ENCODE results near the gene DHRS3. TPM values are rescaled to one million over a fixed set of nuclear protein-coding genes. Genes with fewer than 3 reads are reported as not detected.

The DHRS3 gene
- total RNA-seq, 1 experiment from 2014 or later = 54.5 TPM

GRCh38 chr1:12602659-12603024 lies 15.4 kb downstream of the DHRS3 start:
- peaks cover 5% of the 10 kb centered on the region in 2 experiments; a peak in 3 of 5 replicates for H3K9me3 Mint-ChIP-seq
- Histone ChIP-seq H3T11ph (ENCODE audit: low read length) (no peak overlapping the region), H3K27ac (ENCODE audit: insufficient read length, low read depth, low read length) (no peak overlapping the region), H2BK12ac (ENCODE audit: insufficient read length, low read depth, low read length) (no peak overlapping the region), H2BK15ac (ENCODE audit: low read depth, low read length) (no peak overlapping the region), H3K4me2 (ENCODE audit: insufficient read depth, insufficient read length, low read length) (no peak overlapping the region), H2AFZ (ENCODE audit: low read length) (no peak overlapping the region), H3K23ac (ENCODE audit: insufficient read length, low read depth, low read length) (no peak overlapping the region), H2BK20ac (ENCODE audit: low read depth, low read length, poor library complexity, severe bottlenecking) (no peak overlapping the region), H3K79me2 (ENCODE audit: insufficient read depth, low read length) (no peaks in the 10 kb centered on the region), H3K27me3 (ENCODE audit: insufficient read depth, low read length) (no peaks in the 10 kb centered on the region), H4K20me1 (ENCODE audit: control insufficient read depth, insufficient read depth, insufficient read length) (no peaks in the 10 kb centered on the region), H4K5ac (ENCODE audit: insufficient read length, low read depth, low read length) (no peak overlapping the region), H3K79me1 (ENCODE audit: insufficient read depth, low read depth, low read length, poor library complexity, severe bottlenecking) (no peaks in the 10 kb centered on the region), H2AK5ac (ENCODE audit: insufficient read length, low read length) (no peak overlapping the region), H4K8ac (replicated peaks; ENCODE audit: insufficient read length, low read depth, low read length) (no peak overlapping the region), H3K18ac (ENCODE audit: insufficient read length, low read depth, low read length) (no peak overlapping the region), H3K4me1 (ENCODE audit: insufficient read depth, low read length) (no peaks in the 10 kb centered on the region; the same call in 1 of the 2 replicates), H3K23me2 (ENCODE audit: insufficient read length, low read depth, low read length, poor library complexity, severe bottlenecking) (no peaks in the 10 kb centered on the region), H2BK120ac (ENCODE audit: low read depth, low read length, poor library complexity, severe bottlenecking) (no peak overlapping the region), H3K9me3 (ENCODE audit: control insufficient read depth, low read depth, low read length) (no peaks in the 10 kb centered on the region), H2BK5ac (ENCODE audit: insufficient read length, low read length) (no peak overlapping the region), H3K9ac (ENCODE audit: extremely low read depth, insufficient read length, low read length) (no peak overlapping the region), H3K4ac (ENCODE audit: low read depth, low read length) (no peak overlapping the region), H3K14ac (ENCODE audit: insufficient read depth, low read length) (no peak overlapping the region; the same call in 1 of the 2 replicates), H3K56ac (ENCODE audit: insufficient read length, low read depth, low read length) (no peak overlapping the region), H4K91ac (ENCODE audit: insufficient read length, low read depth, low read length) (no peak overlapping the region)
- no peak for DNase-seq
- peaks cover 2 to 53% (median 34%) of the 10 kb centered on the region in 3 experiments; a peak in 6 of 7 replicates for H3K36me3 Mint-ChIP-seq (ENCODE audit: insufficient read depth in 1 of 3, low read depth in 3 of 3)
- H3K4me3 Mint-ChIP-seq = no peak overlapping the region
- no peak overlapping the region for H3K27ac Mint-ChIP-seq
- H3K4me1 Mint-ChIP-seq = peaks cover 47 to 60% of the 10 kb centered on the region in 2 experiments
- WGBS (ENCODE audit: extremely low coverage, insufficient read length, low lambda C conversion rate) = no CpG with 5 or more reads among the region's 6 CpGs
- no peak for TF ChIP-seq CTCF (conservative IDR thresholded peaks at IDR 0.05)
- H3K27me3 Mint-ChIP-seq (ENCODE audit: low read depth) = peaks cover 10% of the 10 kb centered on the region

All from H9 (cell line).